ENCODE data around the gene BCL2L15.

The BCL2L15 gene

GRCh38 chr1:113886417-113887401 lies 672 bp downstream of the BCL2L15 start:
- TF ChIP-seq CTCF (conservative IDR thresholded peaks at IDR 0.05; ENCODE audit: low read length): no peak
- H3K4me3 ChIP-seq (ENCODE audit: low read length): no peak overlapping the region

GRCh38 chr1:113881661-113882060 lies 5.7 kb downstream of the BCL2L15 start:
- no peak for DNase-seq (ENCODE audit: low read depth)
- no peak for TF ChIP-seq CTCF (conservative IDR thresholded peaks at IDR 0.05; ENCODE audit: low read length)
- H3K4me3 ChIP-seq (ENCODE audit: low read length): no peak overlapping the region

More at GRCh38 chr1:113886417-113887401, 672 bp downstream of the BCL2L15 start:
- no peak for DNase-seq (ENCODE audit: low read depth)

DNA sequence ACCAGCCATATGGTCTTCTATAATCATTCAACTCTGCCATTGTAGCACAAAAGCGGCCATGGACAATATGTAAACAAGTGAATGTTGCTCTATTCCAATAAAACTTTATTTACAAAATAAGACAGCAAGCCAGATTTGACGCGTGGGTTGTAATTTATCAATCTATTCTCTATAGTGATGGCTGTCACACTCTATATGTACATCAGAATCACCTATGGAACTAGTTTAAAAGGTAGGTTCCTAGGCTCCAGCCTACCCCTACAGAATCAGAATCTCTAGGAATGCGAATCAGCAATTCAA lies 7.7 kb downstream of the BCL2L15 start:
- no peak for DNase-seq (ENCODE audit: low read depth)
- no peak overlapping the region for H3K4me3 ChIP-seq (ENCODE audit: low read length)
- no peak for TF ChIP-seq CTCF (conservative IDR thresholded peaks at IDR 0.05; ENCODE audit: low read length)

DNA sequence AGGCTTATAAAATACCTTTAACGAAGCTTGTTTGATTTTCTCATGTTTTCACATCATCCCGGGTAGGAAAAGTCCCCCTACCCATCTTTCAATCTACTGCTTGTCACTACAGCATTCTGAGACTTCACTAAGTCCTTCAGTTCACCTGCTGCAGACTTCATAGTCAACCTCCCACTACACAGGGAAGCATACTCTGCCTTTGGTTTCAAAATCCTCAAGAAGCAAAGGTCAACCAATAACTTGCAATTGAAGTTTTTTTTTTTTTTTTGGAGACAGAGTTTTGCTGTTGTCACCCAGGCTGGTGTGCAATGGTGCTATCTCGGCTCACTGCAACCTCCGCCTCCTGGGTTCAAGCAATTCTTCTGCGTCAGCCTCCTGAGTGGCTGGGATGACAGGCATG lies 11.2 kb downstream of the BCL2L15 start:
- no peak overlapping the region for H3K4me3 ChIP-seq (ENCODE audit: low read length)
- DNase-seq (ENCODE audit: low read depth): no peak
- no peak for TF ChIP-seq CTCF (conservative IDR thresholded peaks at IDR 0.05; ENCODE audit: low read length)

GRCh38 chr1:113875714-113876113 lies 11.7 kb downstream of the BCL2L15 start:
- no peak for DNase-seq (ENCODE audit: low read depth)
- no peak overlapping the region for H3K4me3 ChIP-seq (ENCODE audit: low read length)
- TF ChIP-seq CTCF (conservative IDR thresholded peaks at IDR 0.05; ENCODE audit: low read length): no peak

DNA sequence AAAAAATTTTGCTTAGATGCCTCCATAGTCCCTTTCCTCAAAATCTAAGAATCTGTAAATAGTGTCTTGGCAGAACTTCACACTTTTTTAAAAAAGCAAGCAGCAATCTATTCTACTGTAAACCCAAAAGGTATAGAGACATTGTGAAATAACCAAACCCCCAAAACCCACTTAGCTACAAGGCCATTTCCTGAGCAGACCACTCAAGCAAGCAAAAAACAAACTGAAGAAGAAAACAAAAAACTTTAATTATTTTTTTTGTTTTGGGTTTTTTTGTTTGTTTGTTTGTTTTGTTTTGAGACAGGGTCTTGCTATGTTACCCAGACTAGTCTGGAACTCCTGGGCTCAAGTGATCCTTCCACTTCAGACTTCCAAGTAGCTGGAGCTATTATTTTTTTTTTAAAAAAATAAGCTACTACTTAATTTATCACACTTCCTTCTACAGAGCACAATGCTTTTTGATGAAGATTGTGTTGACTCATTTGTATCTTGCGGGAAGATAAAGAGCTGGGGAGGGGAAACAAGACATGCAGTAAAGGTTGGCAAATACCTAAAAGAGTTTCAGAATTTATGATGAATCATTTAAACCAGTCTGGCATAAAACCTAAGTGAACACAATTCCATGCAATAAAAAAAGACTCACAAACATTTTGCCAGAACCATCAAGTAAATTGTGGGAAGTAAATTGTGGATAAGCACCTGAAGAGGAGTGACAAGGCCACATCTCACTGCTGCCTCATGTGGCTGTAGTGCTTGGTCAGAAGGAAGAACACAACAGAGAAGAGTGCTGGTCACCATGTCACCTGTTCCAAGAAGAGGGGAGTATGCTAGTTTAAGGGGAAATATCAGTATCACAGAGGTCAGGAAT lies 13.1 kb downstream of the BCL2L15 start:
- TF ChIP-seq CTCF (conservative IDR thresholded peaks at IDR 0.05; ENCODE audit: low read length): peak; percentile 32; the same call in 1 of the 2 replicates
- peak; percentile 11 for DNase-seq (ENCODE audit: low read depth)
- H3K4me3 ChIP-seq (ENCODE audit: low read length): no peak overlapping the region

Data from AG10803 (cell line).